Measurements from ENCODE around the gene VPS13C.
"Not testable (repeated sequence)": the region's sequence is repeated elsewhere in the genome, so short reads cannot be mapped to it uniquely, and the experiment has no call there.

Gene VPS13C

DNA sequence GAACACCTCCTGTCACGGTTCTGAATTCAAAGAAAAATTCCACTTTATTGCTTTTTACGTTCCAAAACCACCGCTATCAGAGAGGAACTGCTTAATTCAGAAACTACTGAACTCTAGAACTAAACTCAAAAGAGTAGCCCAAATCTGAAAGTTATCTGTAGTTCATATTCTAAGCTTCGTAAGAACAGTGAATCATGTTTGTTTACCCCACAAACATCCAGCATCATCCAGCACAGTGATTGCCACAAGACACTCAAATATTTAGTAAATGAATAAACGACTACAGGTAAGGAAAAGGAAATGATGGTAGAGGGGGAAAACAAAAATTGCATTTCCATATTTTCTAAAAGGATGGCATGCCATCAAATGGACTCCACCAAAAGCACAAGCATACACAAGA lies 32.3 kb downstream of the VPS13C start:
- DNase-seq = no peak

DNA sequence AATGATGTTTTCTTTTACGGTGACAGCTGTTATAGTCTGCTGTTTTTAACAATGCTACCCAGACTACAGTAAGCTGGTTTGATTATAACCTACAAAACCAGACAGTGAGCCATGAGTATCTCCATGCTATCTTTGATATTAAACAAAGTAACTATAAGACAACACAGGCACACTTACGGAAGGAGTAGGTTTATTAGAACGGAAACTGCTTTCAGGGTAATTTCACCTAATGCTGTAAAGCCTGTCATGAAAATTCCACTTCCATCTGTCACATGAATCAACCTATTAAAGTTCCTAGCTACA lies 33.0 kb downstream of the VPS13C start:
- DNase-seq = no peak

- DNase-seq = no peak
These were observed 33.6 kb downstream of the VPS13C start for GRCh38 chr15:62026487-62027262.

GRCh38 chr15:62021991-62022600 lies 38.2 kb downstream of the VPS13C start:
- no peak for DNase-seq

GRCh38 chr15:62020576-62021160 lies 39.6 kb downstream of the VPS13C start:
- no peak for DNase-seq

DNA sequence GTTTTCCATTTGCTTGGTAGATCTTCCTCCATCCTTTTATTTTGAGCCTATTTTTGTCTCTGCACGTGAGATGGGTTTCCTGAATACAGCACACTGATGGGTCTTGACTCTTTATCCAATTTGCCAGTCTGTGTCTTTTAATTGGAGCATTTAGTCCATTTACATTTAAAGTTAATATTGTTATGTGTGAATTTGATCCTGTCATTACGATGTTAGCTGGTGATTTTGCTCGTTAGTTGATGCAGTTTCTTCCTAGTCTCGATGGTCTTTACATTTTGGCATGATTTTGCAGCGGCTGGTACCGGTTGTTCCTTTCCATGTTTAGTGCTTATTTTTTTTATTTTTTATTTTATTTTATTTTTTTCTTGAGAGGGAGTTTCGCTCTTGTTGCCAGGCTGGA lies 54.9 kb downstream of the VPS13C start:
- not testable (repeated sequence) for DNase-seq

DNA sequence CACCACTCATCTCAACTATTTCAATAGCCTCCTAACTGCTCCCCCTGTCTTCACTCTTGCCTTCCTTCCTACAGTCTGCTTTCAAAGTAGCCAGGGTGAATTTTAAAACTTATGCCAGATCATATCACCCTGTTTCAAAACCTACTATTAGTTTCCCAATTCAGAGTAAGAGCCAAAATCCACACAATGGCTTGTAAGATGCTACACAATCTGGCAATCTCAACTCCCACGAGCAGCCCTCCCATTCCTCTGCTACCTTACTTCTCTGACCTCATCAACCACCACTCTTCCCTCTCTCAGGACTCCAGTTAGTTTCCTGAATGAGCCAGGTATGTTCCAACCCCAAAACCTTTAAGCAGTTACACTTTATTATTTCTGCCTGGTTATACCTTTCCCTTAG lies 62.5 kb downstream of the VPS13C start:
- DNase-seq = no peak

DNA sequence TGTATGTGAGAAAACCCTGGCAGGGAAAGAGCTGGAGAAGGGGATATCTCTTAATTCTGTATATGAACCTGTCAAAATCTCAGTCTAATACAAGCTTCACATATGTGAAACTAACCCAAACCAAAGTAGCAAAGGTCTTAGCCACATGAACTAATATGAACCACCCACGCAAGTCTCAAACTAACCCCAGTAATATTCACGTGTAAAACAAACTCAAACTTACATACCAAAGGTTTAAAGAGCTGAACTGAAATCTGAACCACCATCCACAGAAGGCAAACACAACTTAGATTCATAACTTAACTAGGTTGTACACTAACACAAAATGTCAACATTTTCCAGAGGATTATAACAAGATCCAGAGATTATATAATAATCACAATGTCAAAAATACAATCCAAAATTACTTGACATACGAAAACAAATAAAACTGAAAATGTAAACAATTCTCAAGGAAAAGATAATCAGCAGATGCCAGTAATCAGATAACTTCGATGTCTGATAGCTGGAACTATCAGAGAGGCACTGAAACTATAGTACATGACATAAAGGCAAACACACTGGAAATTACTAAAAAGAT lies 64.1 kb downstream of the VPS13C start:
- no peak for DNase-seq

- DNase-seq = no peak
These were observed 66.0 kb downstream of the VPS13C start for GRCh38 chr15:61994216-61994615.

DNA sequence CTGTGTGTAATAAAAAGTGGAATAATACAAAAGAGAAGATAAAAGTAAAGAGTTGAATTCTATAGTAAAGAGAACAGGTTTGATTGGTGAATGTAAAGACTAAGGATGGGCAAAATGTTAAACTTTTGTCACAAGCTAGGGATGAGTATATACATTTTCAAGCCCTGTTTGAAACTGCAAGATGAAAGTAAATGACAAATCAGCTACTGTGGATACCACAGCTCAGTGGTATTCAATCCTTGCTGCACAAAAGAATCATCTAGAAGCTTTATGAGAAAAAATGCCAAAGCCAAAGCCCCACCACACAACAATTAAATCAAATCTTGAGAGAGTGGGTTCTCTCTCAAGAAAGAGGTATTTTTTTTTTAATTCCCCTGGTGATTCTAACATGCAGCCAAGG lies 67.7 kb downstream of the VPS13C start:
- no peak for DNase-seq

- DNase-seq = no peak
These were observed 70.6 kb downstream of the VPS13C start for GRCh38 chr15:61989667-61990066.

GRCh38 chr15:61987824-61988223 lies 72.4 kb downstream of the VPS13C start:
- DNase-seq = no peak

GRCh38 chr15:61983081-61983480 lies 77.2 kb downstream of the VPS13C start:
- no peak for DNase-seq

GRCh38 chr15:61978225-61978624 lies 82.0 kb downstream of the VPS13C start:
- DNase-seq = no peak

GRCh38 chr15:61974759-61975158 lies 85.5 kb downstream of the VPS13C start:
- DNase-seq = no peak

DNA sequence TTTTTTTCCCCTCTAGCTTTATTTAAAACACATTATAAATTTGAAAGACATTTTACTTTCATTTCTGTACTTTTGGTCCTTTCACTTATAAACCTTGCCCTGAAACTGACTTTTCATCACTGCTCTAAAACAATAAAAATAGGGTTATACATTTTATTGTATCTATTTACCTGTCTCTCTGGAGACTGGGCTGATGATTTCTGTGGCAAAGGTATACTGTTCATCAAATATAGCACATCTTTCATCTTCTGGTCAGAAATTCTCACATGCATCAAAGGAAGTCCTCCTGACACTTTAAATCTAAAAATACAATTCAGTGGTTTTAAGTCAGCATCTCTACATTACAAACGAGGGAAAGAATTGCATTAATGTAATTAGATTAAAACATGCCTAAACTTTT lies 86.1 kb downstream of the VPS13C start:
- DNase-seq = no peak

DNA sequence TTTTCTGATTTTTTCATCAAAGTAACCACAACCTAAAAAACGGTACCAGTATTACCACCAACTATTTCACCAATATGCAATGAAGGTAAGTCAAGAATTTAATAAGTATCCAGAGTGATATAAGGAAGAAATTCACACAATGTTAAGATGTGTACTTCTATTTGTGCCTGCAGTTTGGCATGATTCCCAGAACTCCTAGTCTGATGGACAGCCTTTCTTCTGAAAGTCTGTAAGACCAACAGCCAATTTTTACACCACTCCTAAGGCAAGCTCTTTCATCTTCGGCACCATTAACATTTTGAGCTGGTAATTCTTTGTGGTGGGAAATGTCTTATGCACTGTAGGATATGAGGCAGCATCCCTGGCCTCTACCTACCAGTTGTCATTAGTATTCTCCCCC lies 108.3 kb downstream of the VPS13C start:
- DNase-seq = no peak

- DNase-seq = no peak
These were observed 113.5 kb downstream of the VPS13C start for GRCh38 chr15:61946778-61947177.

DNA sequence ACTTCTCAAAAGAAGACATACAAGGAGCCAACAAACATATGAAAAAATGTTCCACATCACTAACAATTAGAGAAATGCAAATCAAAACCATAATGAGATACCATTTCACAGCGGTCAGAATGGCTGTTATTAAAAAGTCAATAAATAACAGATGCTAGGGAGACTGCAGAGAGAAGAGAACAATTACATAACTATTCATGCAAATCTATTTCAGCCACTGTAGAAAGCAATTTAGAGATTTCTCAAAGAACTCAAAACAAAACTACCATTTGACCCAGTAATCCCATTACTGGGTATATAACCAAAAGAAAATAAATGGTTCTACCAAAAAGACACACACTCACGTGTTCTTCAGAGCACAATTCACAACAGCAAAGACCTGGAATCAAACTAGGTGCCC lies 116.3 kb downstream of the VPS13C start:
- no peak for DNase-seq

DNA sequence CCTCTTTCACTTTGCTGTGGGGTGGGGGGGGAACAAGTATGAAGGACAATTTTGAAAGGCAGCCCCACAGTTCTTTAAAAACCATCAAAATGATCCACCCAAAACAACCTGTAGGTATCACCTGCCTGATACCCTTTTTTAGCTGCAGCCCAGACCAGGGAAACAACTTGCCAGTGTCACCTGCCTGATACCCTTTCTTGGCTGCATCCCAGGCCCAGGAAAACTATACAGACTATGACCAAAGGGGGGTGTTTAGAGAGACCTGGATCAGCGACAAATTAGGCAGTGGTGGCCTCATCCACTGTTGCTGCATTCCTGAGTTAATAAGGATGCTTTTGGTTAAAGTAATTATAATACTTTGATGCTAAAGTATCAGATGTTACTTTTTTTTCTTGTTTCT lies 122.0 kb downstream of the VPS13C start:
- no peak for DNase-seq

DNA sequence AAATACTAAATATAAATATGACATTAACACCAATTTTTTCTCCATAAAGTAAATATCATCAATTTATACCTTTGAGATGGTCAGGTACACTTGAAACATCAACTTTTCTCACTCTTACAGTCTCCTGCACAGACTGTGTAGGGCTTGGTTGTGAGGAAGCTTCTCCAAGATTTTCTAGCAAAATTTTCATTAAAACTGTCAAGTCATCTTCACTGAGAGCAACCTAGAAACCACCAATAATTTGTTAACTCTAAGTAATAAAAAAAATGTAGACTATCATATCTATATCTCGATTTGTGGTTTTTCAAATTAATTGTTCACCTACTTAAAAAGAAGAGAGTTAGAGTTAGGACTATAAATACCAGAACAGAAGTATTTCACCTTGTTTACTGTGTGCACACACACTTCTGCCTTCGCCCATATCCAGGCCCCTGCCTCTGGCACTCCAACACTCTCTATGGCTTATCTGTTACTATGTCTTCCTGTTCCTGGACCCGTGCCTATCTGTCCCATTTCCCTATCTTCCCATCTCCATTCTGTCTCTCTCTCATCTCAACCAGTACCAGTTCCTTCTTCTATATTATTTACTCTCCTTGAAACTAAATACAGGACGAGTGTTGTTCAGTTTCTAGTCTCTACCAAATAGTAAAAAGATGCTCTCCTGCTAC lies 123.6 kb downstream of the VPS13C start:
- no peak for DNase-seq

- no peak for DNase-seq
These were observed 124.8 kb downstream of the VPS13C start for GRCh38 chr15:61935493-61935892.

DNA sequence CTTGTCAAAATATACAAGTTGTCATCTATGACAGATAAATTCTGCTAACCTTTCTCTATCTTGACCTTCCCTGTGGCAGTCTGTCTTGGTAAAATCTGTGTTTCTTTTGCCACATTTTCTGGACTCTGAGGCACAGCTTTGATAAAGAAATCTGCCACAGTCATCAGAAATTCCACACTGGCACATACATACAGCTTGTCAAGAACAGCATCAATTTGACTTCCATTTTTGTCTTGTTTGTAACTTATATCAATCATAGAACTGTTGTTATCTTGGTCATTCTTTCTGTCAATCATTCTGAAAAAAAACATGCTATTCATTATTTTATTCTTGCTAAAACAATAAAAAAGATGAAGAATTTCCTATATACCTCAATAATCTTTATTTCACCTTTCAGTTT lies 130.8 kb downstream of the VPS13C start:
- DNase-seq = no peak

- no peak for DNase-seq
These were observed 137.1 kb downstream of the VPS13C start for GRCh38 chr15:61923173-61923572.

Measured in stimulated activated naive CD4-positive, alpha-beta T cell (primary cell).